A673 (cell line): ENCODE results near the gene SMAGP.

Experiments
- CTCF ChIP-seq: fragments of 300-800, 200-600 bp; sonication (generic); conservative IDR thresholded peaks from 2 replicates; pipeline ENCODE4 v1.5.1; 2017; ENCODE audit warnings: low read depth, mild to moderate bottlenecking, antibody characterized with exemption, low read length, moderate library complexity, mixed read lengths
- EZH2 ChIP-seq: fragments of 200-600 bp; sonication (generic); IDR thresholded peaks from 2 replicates; pipeline ENCODE4 v1.6.1; 2017; ENCODE audit warnings: borderline replicate concordance, low read depth, mild to moderate bottlenecking, mixed read lengths, antibody characterized with exemption, low read length; ENCODE audit not compliant: poor library complexity, severe bottlenecking

- no peak for TF ChIP-seq CTCF
- TF ChIP-seq EZH2 = no peak
Observed at GRCh38 chr12:51224625-51225024, 45.6 kb downstream of the SMAGP start.
